ENCODE data around the gene DEPP1. TPM values are rescaled to one million over a fixed set of nuclear protein-coding genes. Genes with fewer than 3 reads are reported as not detected.
A peak's percentile ranks its signal among the peaks of the same experiment; 100 is the strongest.

The DEPP1 gene
- total and polyA plus RNA-seq, 10 of the 15 experiments (the other 5 are each of a cell fraction or from before 2014, with no cell fraction given): 1.7 to 12.1 (median 7.3) TPM

DNA sequence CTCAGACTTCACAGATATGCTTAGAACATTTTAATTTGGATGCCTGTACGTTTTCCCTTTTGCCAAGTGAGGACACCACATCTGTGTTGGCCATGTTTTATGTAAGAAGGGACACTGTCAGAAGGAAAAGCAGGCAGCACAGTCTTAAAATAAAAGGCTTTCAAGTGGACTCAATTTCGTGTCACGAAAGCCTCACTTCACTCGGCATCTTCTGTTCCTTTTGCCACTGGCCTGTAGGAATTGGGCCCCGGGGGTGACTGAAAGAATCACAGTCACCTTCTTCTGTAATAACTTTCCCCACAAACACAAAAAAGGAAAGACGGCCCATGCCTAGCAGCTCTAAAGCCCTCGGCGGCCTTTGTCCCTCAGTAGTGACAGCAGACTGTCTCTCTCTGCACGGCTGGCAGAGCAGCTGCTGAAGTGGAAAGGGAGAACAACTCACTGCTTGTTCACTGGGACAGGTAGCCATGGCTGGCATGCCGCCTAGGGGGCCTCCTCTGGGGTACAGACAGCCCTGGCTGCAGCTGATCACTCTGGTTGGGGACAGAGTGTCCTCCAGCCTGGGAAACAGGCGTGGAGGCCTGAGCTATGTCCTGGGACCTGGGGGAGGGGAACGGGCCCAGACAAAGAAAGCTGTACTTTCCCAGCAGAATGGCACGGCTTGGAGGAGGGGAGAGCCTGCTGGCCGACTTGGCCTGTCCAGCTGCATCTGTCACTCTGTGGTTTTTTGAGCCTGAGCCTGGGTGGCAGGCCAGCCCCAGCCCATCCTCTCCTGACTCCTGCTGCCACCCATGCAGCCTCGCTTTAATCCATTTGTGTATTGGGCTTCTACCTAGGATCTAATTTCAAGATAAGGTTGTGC lies 14.6 kb downstream of the DEPP1 start (continued):
- TF ChIP-seq, protein P1, sequence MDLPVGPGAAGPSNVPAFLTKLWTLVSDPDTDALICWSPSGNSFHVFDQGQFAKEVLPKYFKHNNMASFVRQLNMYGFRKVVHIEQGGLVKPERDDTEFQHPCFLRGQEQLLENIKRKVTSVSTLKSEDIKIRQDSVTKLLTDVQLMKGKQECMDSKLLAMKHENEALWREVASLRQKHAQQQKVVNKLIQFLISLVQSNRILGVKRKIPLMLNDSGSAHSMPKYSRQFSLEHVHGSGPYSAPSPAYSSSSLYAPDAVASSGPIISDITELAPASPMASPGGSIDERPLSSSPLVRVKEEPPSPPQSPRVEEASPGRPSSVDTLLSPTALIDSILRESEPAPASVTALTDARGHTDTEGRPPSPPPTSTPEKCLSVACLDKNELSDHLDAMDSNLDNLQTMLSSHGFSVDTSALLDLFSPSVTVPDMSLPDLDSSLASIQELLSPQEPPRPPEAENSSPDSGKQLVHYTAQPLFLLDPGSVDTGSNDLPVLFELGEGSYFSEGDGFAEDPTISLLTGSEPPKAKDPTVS (IDR thresholded peaks at IDR 0.05; ENCODE audit: low read depth, low read length): no peak
- TF ChIP-seq ESRRA (IDR thresholded peaks at IDR 0.05; ENCODE audit: low read length): no peak
- TF ChIP-seq, protein P2, sequence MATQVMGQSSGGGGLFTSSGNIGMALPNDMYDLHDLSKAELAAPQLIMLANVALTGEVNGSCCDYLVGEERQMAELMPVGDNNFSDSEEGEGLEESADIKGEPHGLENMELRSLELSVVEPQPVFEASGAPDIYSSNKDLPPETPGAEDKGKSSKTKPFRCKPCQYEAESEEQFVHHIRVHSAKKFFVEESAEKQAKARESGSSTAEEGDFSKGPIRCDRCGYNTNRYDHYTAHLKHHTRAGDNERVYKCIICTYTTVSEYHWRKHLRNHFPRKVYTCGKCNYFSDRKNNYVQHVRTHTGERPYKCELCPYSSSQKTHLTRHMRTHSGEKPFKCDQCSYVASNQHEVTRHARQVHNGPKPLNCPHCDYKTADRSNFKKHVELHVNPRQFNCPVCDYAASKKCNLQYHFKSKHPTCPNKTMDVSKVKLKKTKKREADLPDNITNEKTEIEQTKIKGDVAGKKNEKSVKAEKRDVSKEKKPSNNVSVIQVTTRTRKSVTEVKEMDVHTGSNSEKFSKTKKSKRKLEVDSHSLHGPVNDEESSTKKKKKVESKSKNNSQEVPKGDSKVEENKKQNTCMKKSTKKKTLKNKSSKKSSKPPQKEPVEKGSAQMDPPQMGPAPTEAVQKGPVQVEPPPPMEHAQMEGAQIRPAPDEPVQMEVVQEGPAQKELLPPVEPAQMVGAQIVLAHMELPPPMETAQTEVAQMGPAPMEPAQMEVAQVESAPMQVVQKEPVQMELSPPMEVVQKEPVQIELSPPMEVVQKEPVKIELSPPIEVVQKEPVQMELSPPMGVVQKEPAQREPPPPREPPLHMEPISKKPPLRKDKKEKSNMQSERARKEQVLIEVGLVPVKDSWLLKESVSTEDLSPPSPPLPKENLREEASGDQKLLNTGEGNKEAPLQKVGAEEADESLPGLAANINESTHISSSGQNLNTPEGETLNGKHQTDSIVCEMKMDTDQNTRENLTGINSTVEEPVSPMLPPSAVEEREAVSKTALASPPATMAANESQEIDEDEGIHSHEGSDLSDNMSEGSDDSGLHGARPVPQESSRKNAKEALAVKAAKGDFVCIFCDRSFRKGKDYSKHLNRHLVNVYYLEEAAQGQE (IDR thresholded peaks at IDR 0.05; ENCODE audit: low read depth, low read length): no peak
- no peak for TF ChIP-seq ZSCAN29 (IDR thresholded peaks at IDR 0.05)
- TF ChIP-seq NFIC (IDR thresholded peaks at IDR 0.05; ENCODE audit: low read depth, low read length): no peak
- TF ChIP-seq YBX1 (IDR thresholded peaks at IDR 0.05): no peak
- 0 out of 2 replicates have a peak, but pooled peaks have one; percentile 10 for TF ChIP-seq NR2F1 (conservative IDR thresholded peaks at IDR 0.05)
- TF ChIP-seq SPI1 (IDR thresholded peaks at IDR 0.05; ENCODE audit: borderline replicate concordance, insufficient read depth, low read depth, low read length): no peak
- no peak for TF ChIP-seq FOXM1 (IDR thresholded peaks at IDR 0.05; ENCODE audit: low read depth, low read length)
- no peak for TF ChIP-seq CREB1 (IDR thresholded peaks at IDR 0.05; ENCODE audit: low read depth)
- TF ChIP-seq, protein P3, sequence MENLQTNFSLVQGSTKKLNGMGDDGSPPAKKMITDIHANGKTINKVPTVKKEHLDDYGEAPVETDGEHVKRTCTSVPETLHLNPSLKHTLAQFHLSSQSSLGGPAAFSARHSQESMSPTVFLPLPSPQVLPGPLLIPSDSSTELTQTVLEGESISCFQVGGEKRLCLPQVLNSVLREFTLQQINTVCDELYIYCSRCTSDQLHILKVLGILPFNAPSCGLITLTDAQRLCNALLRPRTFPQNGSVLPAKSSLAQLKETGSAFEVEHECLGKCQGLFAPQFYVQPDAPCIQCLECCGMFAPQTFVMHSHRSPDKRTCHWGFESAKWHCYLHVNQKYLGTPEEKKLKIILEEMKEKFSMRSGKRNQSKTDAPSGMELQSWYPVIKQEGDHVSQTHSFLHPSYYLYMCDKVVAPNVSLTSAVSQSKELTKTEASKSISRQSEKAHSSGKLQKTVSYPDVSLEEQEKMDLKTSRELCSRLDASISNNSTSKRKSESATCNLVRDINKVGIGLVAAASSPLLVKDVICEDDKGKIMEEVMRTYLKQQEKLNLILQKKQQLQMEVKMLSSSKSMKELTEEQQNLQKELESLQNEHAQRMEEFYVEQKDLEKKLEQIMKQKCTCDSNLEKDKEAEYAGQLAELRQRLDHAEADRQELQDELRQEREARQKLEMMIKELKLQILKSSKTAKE (IDR thresholded peaks at IDR 0.05; ENCODE audit: low read depth, poor library complexity, severe bottlenecking): no peak
- TF ChIP-seq CHD4 (IDR thresholded peaks at IDR 0.05): no peak
- TF ChIP-seq RUNX3 (IDR thresholded peaks at IDR 0.05; ENCODE audit: low read length): no peak
- TF ChIP-seq SRF (IDR thresholded peaks at IDR 0.05; ENCODE audit: low read depth in 2 of 2, low read length in 2 of 2): no peak
- TF ChIP-seq MEF2A (IDR thresholded peaks at IDR 0.05; ENCODE audit: insufficient read depth, low read depth, low read length): no peak
- TF ChIP-seq POLR2A (IDR thresholded peaks at IDR 0.05; ENCODE audit: low read depth, low read length): no peak
- TF ChIP-seq SMAD5 (IDR thresholded peaks at IDR 0.05; ENCODE audit: low read depth): no peak
- TF ChIP-seq EGR1 (IDR thresholded peaks at IDR 0.05; ENCODE audit: borderline replicate concordance in 1 of 2, low read depth in 2 of 2, low read length in 2 of 2): no peak
- TF ChIP-seq, protein P4, sequence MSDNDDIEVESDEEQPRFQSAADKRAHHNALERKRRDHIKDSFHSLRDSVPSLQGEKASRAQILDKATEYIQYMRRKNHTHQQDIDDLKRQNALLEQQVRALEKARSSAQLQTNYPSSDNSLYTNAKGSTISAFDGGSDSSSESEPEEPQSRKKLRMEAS (IDR thresholded peaks at IDR 0.05; ENCODE audit: low read depth, low read length): no peak
- TF ChIP-seq NFYA (IDR thresholded peaks at IDR 0.05; ENCODE audit: borderline replicate concordance, low read depth, low read length): no peak
- no peak for TF ChIP-seq POU2F2 (IDR thresholded peaks at IDR 0.05; ENCODE audit: borderline replicate concordance, low read depth, low read length)
- no peak for TF ChIP-seq FOXK2 (IDR thresholded peaks at IDR 0.05)
- TF ChIP-seq, protein P5, sequence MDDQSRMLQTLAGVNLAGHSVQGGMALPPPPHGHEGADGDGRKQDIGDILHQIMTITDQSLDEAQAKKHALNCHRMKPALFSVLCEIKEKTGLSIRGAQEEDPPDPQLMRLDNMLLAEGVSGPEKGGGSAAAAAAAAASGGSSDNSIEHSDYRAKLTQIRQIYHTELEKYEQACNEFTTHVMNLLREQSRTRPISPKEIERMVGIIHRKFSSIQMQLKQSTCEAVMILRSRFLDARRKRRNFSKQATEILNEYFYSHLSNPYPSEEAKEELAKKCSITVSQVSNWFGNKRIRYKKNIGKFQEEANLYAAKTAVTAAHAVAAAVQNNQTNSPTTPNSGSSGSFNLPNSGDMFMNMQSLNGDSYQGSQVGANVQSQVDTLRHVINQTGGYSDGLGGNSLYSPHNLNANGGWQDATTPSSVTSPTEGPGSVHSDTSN (IDR thresholded peaks at IDR 0.05; ENCODE audit: insufficient replicate concordance, low read depth, low read length): no peak
